Kidney (tissue), 14 donors: Measurements from ENCODE around the gene SLC13A1. TPM values are rescaled to one million over a fixed set of nuclear protein-coding genes. Genes with fewer than 3 reads are reported as not detected.

Experiments
- DNase-seq, 5 donors: peaks; one replicate each; pipeline ENCODE4 v3.0.0-alpha.2; 2013 to 2020
- FAIRE-seq: peaks from 2 replicates; lab custom pipeline; 2012; peaks lifted over from hg19 to GRCh38; lab: Jason Lieb, UNC
- H3K27ac ChIP-seq, 2 donors: one replicate each; pipeline ENCODE4 v1.7.0; 2013; ENCODE audit warnings: low read depth in 2 of 2, low read length in 2 of 2, inconsistent platforms in 1 of 2
- H3K27me3 ChIP-seq: one replicate; pipeline ENCODE4 v1.7.1; 2013; ENCODE audit warnings: low read length, inconsistent platforms; ENCODE audit not compliant: control insufficient read depth, insufficient read depth
- H3K36me3 ChIP-seq, 3 donors: one replicate each; pipeline versions ENCODE4 v1.7.0 to v1.7.1; 2013; ENCODE audit warnings: low read length in 3 of 3, control low read depth in 1 of 3, inconsistent platforms in 1 of 3; ENCODE audit not compliant: insufficient read depth in 3 of 3, control insufficient read depth in 2 of 3
- H3K4me1 ChIP-seq, 3 donors: one replicate each; pipeline versions ENCODE4 v1.7.0 to v1.7.1; 2013; ENCODE audit warnings: low read length in 3 of 3, inconsistent platforms in 1 of 3, low read depth in 1 of 3; ENCODE audit not compliant: control insufficient read depth in 2 of 3, insufficient read depth in 2 of 3
- H3K4me3 ChIP-seq, 3 donors: one replicate each; pipeline versions ENCODE4 v1.7.0 to v1.8.1; 2013; ENCODE audit warnings: low read length in 3 of 3, control low read depth in 1 of 3, inconsistent platforms in 1 of 3
- H3K9ac ChIP-seq, 3 donors: one replicate each; pipeline versions ENCODE4 v1.7.0 to v1.7.1; 2013; ENCODE audit warnings: low read length in 3 of 3, control low read depth in 1 of 3, inconsistent platforms in 1 of 3
- H3K9me3 ChIP-seq, 3 donors: one replicate each; pipeline versions ENCODE4 v1.7.0 to v1.7.1; 2013; ENCODE audit warnings: low read length in 3 of 3, control low read depth in 1 of 3, inconsistent platforms in 1 of 3; ENCODE audit not compliant: control insufficient read depth in 2 of 3, insufficient read depth in 1 of 3
- CTCF ChIP-seq: IDR thresholded peaks from 3 replicates; pipeline ENCODE4 v1.5.1; 2012; ENCODE audit warnings: mild to moderate bottlenecking, moderate library complexity, borderline replicate concordance; ENCODE audit not compliant: insufficient read depth; ENCODE audit errors: extremely low read depth
- intact Hi-C: fragments of 100-400 bp; cut with DNase I; formaldehyde crosslinking; loops from one replicate; pipeline ENCODE4 v1.11.1; 2022
- polyA plus RNA-seq: library from polyadenylated mRNA; stranded (reverse); fragments of 350-450 nt; fragmentation: Illumina TruSeq; extraction: RNeasy Lipid Tissue Mini Kit (QIAGEN cat#74804); gene quantifications from one replicate; pipeline ENCODE4 v1.2.3, GENCODE V29; 2014; ENCODE audit warnings: low read depth, low replicate concordance; ENCODE audit not compliant: insufficient read depth
- total RNA-seq: library from RNA; stranded (reverse); fragmentation: NEBNext Ultra II Directional; extraction: Animal tissue kit (Norgen Biotek cat#: 25700); gene quantifications from one replicate; pipeline ENCODE4 v1.2.1, GENCODE V29; 2021
- donor health status: control.
- donor health status: control.
- donor health status: control.
- donor health status: control.
- donor health status: control.
- donor health status: DM: yes; HTN: yes; CAD: no.
- donor health status: Normal renal cell carcinoma (clear cell type).

SLC13A1 gene
- total and polyA plus RNA-seq, 2 donors from 2014 or later = 10.1 to 17.0 TPM

GRCh38 chr7:123120286-123120685 lies 79.5 kb downstream of the SLC13A1 start:
- no peaks in the 10 kb centered on the region for H3K27me3 ChIP-seq
- no peak for FAIRE-seq
- intact Hi-C loops = no loop called here
- H3K4me1 ChIP-seq = no peaks in the 10 kb centered on the region
- H3K4me3 ChIP-seq = no peak overlapping the region
- H3K9ac ChIP-seq = no peak overlapping the region
- peaks cover 0 to 6% (median 2%) of the 10 kb centered on the region in 3 donors for H3K36me3 ChIP-seq
- no peak for TF ChIP-seq CTCF
- no peak for DNase-seq
- no peaks in the 10 kb centered on the region for H3K9me3 ChIP-seq
- no peak overlapping the region for H3K27ac ChIP-seq

- no peaks in the 10 kb centered on the region for H3K9me3 ChIP-seq
- no peaks in the 10 kb centered on the region for H3K4me1 ChIP-seq
- no peak for TF ChIP-seq CTCF
- H3K27ac ChIP-seq = no peak overlapping the region
- H3K36me3 ChIP-seq = peaks cover 0 to 4% (median 0%) of the 10 kb centered on the region in 3 donors
- H3K4me3 ChIP-seq = no peak overlapping the region
- H3K9ac ChIP-seq = no peak overlapping the region
- DNase-seq (no peak), FAIRE-seq (no peak)
- no peaks in the 10 kb centered on the region for H3K27me3 ChIP-seq
- intact Hi-C loops = no loop called here
Observed at GRCh38 chr7:123115331-123115730, 84.4 kb downstream of the SLC13A1 start.

GRCh38 chr7:123114288-123114687 lies 85.5 kb downstream of the SLC13A1 start:
- FAIRE-seq = peak; percentile 50

More at GRCh38 chr7:123114288-123114687, 85.5 kb downstream of the SLC13A1 start:
- no peak overlapping the region for H3K9ac ChIP-seq
- H3K27me3 ChIP-seq = no peaks in the 10 kb centered on the region
- DNase-seq = no peak
- H3K27ac ChIP-seq = no peak overlapping the region
- intact Hi-C loops = no loop called here
- TF ChIP-seq CTCF = no peak
- peaks cover 0 to 4% (median 0%) of the 10 kb centered on the region in 3 donors for H3K36me3 ChIP-seq
- H3K4me3 ChIP-seq = no peak overlapping the region
- H3K9me3 ChIP-seq = no peaks in the 10 kb centered on the region
- no peaks in the 10 kb centered on the region for H3K4me1 ChIP-seq
